AG09319 (cell line): Measurements from ENCODE around the gene SH2D4B.

Experiments used
- DNase-seq: peaks from one replicate; pipeline ENCODE4 v3.0.0-alpha.2; 2010; ENCODE audit warnings: low read depth; ENCODE audit errors: extremely low read depth
- TF ChIP-seq, protein P1 (sequence below): IDR thresholded peaks from 2 replicates; pipeline ENCODE4 v1.5.1; 2011; ENCODE audit warnings: low read depth, mild to moderate bottlenecking, inconsistent platforms, low read length, moderate library complexity

SH2D4B gene

DNA sequence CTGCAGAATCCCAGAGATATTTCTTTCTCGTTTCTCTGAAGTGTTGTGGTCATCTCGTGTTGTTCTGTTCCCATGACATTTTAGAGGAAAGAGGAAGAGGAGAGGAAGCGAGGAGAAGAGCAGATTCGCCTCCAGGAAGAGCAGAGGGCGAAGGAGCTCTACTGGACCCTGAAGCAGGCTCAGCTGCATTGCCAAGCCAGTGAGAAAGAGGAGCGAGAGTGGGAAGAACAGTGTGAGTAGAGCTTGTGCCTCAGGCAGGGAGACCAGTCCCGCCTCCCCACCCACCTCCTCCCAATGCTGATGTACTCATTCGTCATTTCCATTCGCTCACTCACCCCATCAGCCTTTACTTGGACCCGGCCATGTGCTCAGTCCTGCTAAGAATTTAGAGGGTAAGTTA lies 50.8 kb downstream of the SH2D4B start:
- TF ChIP-seq, protein P1, sequence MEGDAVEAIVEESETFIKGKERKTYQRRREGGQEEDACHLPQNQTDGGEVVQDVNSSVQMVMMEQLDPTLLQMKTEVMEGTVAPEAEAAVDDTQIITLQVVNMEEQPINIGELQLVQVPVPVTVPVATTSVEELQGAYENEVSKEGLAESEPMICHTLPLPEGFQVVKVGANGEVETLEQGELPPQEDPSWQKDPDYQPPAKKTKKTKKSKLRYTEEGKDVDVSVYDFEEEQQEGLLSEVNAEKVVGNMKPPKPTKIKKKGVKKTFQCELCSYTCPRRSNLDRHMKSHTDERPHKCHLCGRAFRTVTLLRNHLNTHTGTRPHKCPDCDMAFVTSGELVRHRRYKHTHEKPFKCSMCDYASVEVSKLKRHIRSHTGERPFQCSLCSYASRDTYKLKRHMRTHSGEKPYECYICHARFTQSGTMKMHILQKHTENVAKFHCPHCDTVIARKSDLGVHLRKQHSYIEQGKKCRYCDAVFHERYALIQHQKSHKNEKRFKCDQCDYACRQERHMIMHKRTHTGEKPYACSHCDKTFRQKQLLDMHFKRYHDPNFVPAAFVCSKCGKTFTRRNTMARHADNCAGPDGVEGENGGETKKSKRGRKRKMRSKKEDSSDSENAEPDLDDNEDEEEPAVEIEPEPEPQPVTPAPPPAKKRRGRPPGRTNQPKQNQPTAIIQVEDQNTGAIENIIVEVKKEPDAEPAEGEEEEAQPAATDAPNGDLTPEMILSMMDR: no peak

DNA sequence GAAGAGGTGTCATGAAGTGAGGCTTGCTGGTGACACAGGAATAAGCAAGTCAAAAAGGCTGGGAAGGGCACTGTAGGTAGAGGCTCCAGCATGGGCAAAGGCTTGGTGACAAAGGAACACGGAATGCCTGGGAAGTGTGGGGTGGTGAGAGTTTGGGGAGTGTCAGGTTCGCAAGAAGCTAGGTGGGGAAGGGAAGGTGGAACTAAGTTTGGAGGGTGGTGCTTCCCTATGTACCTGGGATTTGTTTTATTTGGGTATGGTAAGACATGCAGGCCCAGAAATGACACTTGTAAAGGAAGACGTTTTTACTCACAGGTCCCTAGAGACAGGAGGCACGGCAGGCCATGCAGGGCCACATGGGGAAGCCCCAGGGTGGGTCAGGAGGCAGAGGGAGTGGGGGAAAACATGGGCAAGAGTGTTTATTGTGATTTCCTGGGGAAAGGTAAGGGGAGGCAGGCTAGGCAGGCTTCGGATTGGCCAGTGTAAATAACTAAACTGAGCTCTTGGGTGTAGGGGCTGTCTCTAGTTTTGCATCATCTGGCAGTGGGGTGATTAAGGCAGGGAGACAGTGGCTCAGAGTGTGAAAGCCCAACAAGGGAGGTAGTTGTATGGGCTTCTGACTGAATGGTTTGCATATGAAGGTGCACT lies 52.1 kb downstream of the SH2D4B start:
- TF ChIP-seq, protein P1: no peak
- DNase-seq: no peak

More for the DNA sequence above, 50.8 kb downstream of the SH2D4B start:
- no peak for DNase-seq

DNA sequence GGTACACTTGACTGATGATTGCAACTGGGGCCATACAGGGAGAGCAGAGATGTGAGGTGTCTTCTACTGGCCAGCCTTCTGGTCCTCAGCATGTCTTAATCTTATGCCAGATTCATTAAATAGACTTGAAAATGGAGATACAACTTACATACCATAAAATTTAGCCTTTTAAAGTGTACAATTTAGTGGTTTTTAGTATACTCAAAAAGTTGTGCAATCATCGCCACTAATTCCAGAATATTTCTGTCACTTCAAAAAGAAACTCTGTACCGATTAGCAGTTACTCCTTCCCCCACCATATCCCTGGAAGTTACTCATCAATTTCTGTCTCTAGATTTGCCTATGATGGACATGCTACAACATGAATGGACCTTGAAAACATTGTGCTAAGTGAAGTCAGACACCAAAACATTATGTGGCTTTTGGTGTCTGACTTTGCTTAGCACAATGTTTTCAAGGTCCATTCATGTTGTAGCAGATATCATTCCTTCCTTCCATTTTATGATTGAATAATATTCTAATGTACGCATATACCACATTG lies 53.0 kb downstream of the SH2D4B start:
- TF ChIP-seq, protein P1: no peak
- no peak for DNase-seq

DNA sequence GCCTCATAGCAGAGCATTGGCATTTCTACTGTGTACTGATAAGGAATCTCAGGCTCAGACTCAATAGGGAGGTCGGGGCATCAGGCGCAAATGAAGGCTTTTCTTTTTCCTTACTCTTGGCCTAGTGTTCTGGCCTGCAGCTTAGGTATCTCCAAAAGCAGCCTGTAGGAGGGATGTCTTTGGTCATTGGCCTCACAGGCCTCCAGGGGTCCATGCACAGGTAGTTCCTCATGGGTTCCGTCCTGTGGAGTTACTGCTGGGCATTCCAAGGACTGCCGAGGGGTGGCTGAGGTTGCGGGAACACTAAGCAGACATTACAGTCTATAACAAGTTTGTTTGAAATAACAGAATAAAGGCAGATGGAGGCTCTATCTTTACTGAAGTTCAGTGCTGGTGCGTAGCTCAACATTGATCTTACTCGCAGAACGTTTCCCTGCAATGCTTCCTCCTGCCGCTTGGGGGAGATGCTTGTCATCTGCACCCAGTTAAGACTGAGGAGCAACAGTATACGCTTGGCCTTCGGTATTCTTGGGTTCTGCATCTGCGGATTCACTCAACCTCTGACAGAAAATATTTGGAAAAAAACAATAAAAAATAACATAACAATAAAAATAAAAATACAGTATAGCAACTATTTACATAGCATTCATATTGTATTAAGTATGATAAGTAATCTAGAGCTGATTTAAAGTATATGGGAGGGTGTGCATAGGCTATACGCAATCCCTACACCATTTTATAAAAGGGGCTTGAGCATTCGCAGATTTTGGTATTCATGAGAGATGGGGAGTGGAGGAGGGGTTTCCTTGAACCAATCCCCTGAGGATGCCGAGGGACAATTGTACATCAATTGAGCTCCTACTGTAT lies 58.9 kb downstream of the SH2D4B start:
- DNase-seq: peak; percentile 12

DNA sequence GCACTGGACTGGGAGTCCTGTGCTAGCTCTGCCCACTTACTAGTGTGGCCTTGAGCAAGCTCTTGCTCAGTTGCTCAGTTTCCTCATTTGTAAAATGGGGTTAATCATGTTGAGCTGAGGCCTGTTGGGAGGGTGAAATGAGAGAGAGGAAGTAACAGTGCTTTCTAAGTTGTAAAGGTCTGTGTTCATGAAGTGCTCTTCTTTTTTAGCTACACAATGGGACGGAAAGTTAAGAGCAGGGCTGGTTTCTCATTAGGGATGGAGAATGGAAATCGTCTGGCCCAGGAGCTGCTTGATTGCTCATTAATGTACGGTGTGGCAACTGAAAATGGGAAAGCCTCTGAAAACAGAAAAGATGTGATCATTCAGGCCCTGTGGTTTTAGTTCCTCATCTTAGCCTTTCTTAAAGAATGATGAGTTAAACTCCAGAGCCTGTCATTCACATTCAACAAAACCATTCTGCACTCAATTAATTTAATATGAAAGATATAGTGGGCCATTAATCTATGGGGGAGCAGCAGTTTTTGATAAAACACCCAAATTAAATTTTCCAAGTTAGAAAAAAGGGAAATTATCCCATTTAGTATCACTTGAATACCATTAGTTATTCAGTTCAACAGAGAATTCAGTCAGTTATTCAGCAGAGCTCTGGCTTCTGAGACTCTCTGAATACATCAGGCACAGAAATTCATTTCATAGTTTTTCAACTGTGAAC lies 60.5 kb downstream of the SH2D4B start:
- DNase-seq: no peak
- TF ChIP-seq, protein P1: no peak

More for the DNA sequence above, 58.9 kb downstream of the SH2D4B start:
- TF ChIP-seq, protein P1: peak; percentile 69

DNA sequence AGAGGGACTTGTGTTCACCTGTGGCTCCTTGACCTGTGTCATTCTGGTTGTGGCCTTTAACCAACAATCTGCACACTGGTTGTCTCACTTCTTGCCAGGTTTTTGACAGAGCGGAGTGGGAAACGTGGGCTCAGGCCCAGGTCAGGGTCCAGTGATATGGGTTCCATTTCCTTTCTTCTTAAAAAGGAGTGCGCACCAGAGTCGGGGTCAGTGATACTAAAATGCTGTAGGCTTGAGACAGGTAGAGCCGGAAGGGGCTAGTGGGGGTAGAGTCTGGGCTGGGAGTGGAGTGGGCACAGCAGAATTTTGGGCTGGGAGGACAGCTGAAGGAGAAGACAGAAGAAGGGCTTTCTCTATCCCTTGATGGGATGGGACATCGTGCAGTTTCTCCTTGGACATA lies 61.2 kb downstream of the SH2D4B start:
- TF ChIP-seq, protein P1: no peak
- DNase-seq: no peak

DNA sequence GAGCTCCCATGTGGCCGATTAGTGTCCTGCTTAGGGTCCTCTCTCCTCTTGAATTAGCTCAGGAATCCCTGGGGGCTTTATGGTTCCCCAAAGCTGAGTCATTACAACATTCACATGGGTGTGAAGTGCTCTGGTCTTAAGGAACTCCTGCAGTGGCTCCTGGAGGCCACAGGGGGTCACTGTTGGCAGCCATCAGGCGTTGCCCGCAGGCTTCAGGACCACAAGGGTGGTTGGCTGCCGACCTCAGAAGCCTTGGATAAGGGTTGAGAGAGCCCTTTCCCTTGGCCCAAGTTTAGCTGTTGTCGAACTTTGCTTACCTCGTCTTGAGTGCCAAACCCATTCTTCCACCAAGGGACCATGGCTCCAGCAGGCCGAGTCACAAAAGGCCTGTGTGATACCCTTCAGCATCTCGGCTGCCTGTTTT lies 61.7 kb downstream of the SH2D4B start:
- TF ChIP-seq, protein P1: peak; percentile 45
- DNase-seq: no peak
